Measurements from ENCODE around the gene ABL2.

ABL2 gene

GRCh38 chr1:179129702-179130473 is 99.6 kb downstream of the ABL2 start:
- DNase-seq: no peak

GRCh38 chr1:179128520-179128919 is 101.0 kb downstream of the ABL2 start:
- DNase-seq: no peak

GRCh38 chr1:179127163-179127895 is 102.1 kb downstream of the ABL2 start:
- DNase-seq: no peak

- DNase-seq: no peak
These were observed 103.0 kb downstream of the ABL2 start for GRCh38 chr1:179126338-179127060.

- DNase-seq: no peak
These were observed 104.6 kb downstream of the ABL2 start for GRCh38 chr1:179124873-179125272.

- DNase-seq: no peak
These were observed 108.1 kb downstream of the ABL2 start for GRCh38 chr1:179121159-179121938.

- DNase-seq: no peak
These were observed 108.7 kb downstream of the ABL2 start for GRCh38 chr1:179120736-179121135.

GRCh38 chr1:179119513-179119912 is 110.0 kb downstream of the ABL2 start:
- no peak for DNase-seq

- no peak for DNase-seq
These were observed 114.3 kb downstream of the ABL2 start for GRCh38 chr1:179115181-179115580.

- no peak for DNase-seq
These were observed 120.8 kb downstream of the ABL2 start for GRCh38 chr1:179108644-179109043.

GRCh38 chr1:179107706-179108629 is 121.5 kb downstream of the ABL2 start:
- no peak for DNase-seq

- DNase-seq: no peak
These were observed 124.1 kb downstream of the ABL2 start for GRCh38 chr1:179105393-179105792.

GRCh38 chr1:179104611-179105250 is 124.7 kb downstream of the ABL2 start:
- no peak for DNase-seq

GRCh38 chr1:179103999-179104398 is 125.5 kb downstream of the ABL2 start:
- DNase-seq: no peak

- DNase-seq: no peak
These were observed 127.9 kb downstream of the ABL2 start for GRCh38 chr1:179101566-179101965.

- no peak for DNase-seq
These were observed 129.6 kb downstream of the ABL2 start for GRCh38 chr1:179099891-179100290.

GRCh38 chr1:179095924-179096323 is 133.6 kb downstream of the ABL2 start:
- no peak for DNase-seq

- DNase-seq: no peak
These were observed 134.1 kb downstream of the ABL2 start for GRCh38 chr1:179095377-179095776.

- DNase-seq: no peak
These were observed 134.7 kb downstream of the ABL2 start for GRCh38 chr1:179094818-179095217.

- DNase-seq: no peak
These were observed 136.5 kb downstream of the ABL2 start for GRCh38 chr1:179092896-179093461.

- DNase-seq: no peak
These were observed 137.7 kb downstream of the ABL2 start for GRCh38 chr1:179091691-179092165.

All from activated naive CD4-positive, alpha-beta T cell (primary cell).